ENCODE measurements around the gene MIGA2. TPM values are rescaled to one million over a fixed set of nuclear protein-coding genes. Genes with fewer than 3 reads are reported as not detected.

The MIGA2 gene
- total and polyA plus RNA-seq, 2 of the 4 experiments (the other 2 are of a cell fraction): 12.5 to 25.3 TPM

GRCh38 chr9:129032541-129033159 lies 3.8 kb upstream of the MIGA2 start:
- no peaks in the 10 kb centered on the region for H3K9me3 ChIP-seq (ENCODE audit: control insufficient read depth, insufficient read depth, low read length)
- no peak overlapping the region for H3K14ac ChIP-seq (replicated peaks; ENCODE audit: low read depth, low read length)
- peaks cover 6% of the 10 kb centered on the region; the same call in 1 of the 2 replicates for H4K20me1 ChIP-seq (ENCODE audit: insufficient read depth, low read length)
- no peak overlapping the region for H2AK9ac ChIP-seq (replicated peaks; ENCODE audit: low read depth, low read length, poor library complexity)
- POLR2A ChIA-PET (ENCODE audit: unreplicated experiment): no interaction called here
- TF ChIP-seq POLR2A (IDR thresholded peaks at IDR 0.05; ENCODE audit: low read depth, low read length) (no peak), CTCF (conservative IDR thresholded peaks at IDR 0.05; ENCODE audit: low read depth, low read length) (no peak), BHLHE40 (IDR thresholded peaks at IDR 0.05; ENCODE audit: low read depth, low read length) (no peak), FOS (IDR thresholded peaks at IDR 0.05; ENCODE audit: low read depth, low read length) (no peak), SMC3 (IDR thresholded peaks at IDR 0.05; ENCODE audit: low read depth, low read length) (no peak), NFE2L2 (IDR thresholded peaks at IDR 0.05; ENCODE audit: low read depth, low read length) (no peak), CHD1 (IDR thresholded peaks at IDR 0.05; ENCODE audit: low read depth, low read length) (no peak), RAD21 (IDR thresholded peaks at IDR 0.05; ENCODE audit: low read length) (no peak), MXI1 (IDR thresholded peaks at IDR 0.05; ENCODE audit: borderline replicate concordance, low read depth, low read length) (no peak), RFX5 (IDR thresholded peaks at IDR 0.05; ENCODE audit: low read depth, low read length) (no peak), CEBPB (IDR thresholded peaks at IDR 0.05; ENCODE audit: low read depth, low read length) (no peak), MAZ (IDR thresholded peaks at IDR 0.05; ENCODE audit: borderline replicate concordance, low read depth, low read length) (no peak), MAFK (IDR thresholded peaks at IDR 0.05; ENCODE audit: low read depth, low read length) (no peak), ELK1 (IDR thresholded peaks at IDR 0.05; ENCODE audit: borderline replicate concordance, low read depth, low read length) (no peak), USF2 (IDR thresholded peaks at IDR 0.05; ENCODE audit: low read depth, low read length) (no peak), RCOR1 (IDR thresholded peaks at IDR 0.05; ENCODE audit: insufficient replicate concordance, low read length) (no peak)
- H3K56ac ChIP-seq (ENCODE audit: extremely low read depth, insufficient read depth, low read length): no peak overlapping the region
- CTCF ChIA-PET: no interaction called here
- H4K5ac ChIP-seq (ENCODE audit: low read depth, low read length): no peak overlapping the region
- H4K91ac ChIP-seq (ENCODE audit: insufficient read depth, low read depth, low read length): no peak overlapping the region
- in situ Hi-C loops (cut with MboI; ENCODE audit: low sequenced_read_pairs): no loop called here
- peaks cover 8 to 14% of the 10 kb centered on the region in 2 experiments; a peak in 3 of 4 replicates for H3K79me1 ChIP-seq (ENCODE audit: low read depth in 1 of 2, low read length in 2 of 2)
- no peak overlapping the region for H3K9ac ChIP-seq (ENCODE audit: low read depth, low read length)
- ATAC-seq (ENCODE audit: low read depth): no peak
- no peak overlapping the region for H3K4me3 ChIP-seq (ENCODE audit: insufficient read depth, low read depth, low read length)
- DNase-seq: no peak
- 0 out of 2 replicates have a peak, but pooled peaks cover 5% of the 10 kb centered on the region for H3K9me1 ChIP-seq (ENCODE audit: insufficient read depth, low read length)
- BruUV-seq (replicated peaks): no TSS peak
- H2AK5ac ChIP-seq (ENCODE audit: low read depth, low read length): no peak overlapping the region
- no peak overlapping the region for H4K8ac ChIP-seq (ENCODE audit: low read depth in 2 of 2, low read length in 2 of 2)
- intact Hi-C loops (cut with micrococcal nuclease): no loop called here
- no peak overlapping the region for H2BK20ac ChIP-seq (ENCODE audit: low read depth, low read length)
- H2BK120ac ChIP-seq (ENCODE audit: low read depth, low read length): no peak overlapping the region
- no peak overlapping the region for H3K4me2 ChIP-seq (ENCODE audit: low read depth, low read length)
- peaks cover 7% of the 10 kb centered on the region for H3K4me1 ChIP-seq (ENCODE audit: control insufficient read depth, insufficient read depth, low read length)
- H3K36me3 ChIP-seq (ENCODE audit: control insufficient read depth, insufficient read depth, low read length): no peaks in the 10 kb centered on the region
- H2BK5ac ChIP-seq (ENCODE audit: low read depth, low read length, poor library complexity, severe bottlenecking): no peak overlapping the region
- no peak overlapping the region for H3K18ac ChIP-seq (ENCODE audit: low read depth, low read length)
- H3K27ac ChIP-seq (ENCODE audit: insufficient read depth, low read length): no peak overlapping the region
- H3K23ac ChIP-seq (ENCODE audit: low read depth, low read length): no peak overlapping the region
- no peak overlapping the region for H3K4ac ChIP-seq (ENCODE audit: low read depth, low read length)
- H2BK15ac ChIP-seq (ENCODE audit: low read depth, low read length): no peak overlapping the region
- no peak overlapping the region for H2AFZ ChIP-seq (replicated peaks; ENCODE audit: low read length, poor library complexity)
- 60% methylated on average over 3 of the region's 12 CpGs; no CpG with 5 or more reads in 1 of the 2 experiments for WGBS, 2 experiments (ENCODE audit: extremely low coverage in 2 of 2, insufficient read length in 1 of 2)
- H3K27me3 ChIP-seq (ENCODE audit: control insufficient read depth, insufficient read depth, low read length): no peaks in the 10 kb centered on the region
- dilution Hi-C loops (cut with HindIII; ENCODE audit: low sequenced_read_pairs, unreplicated experiment): no loop called here

All from IMR-90 (cell line).